ENCODE data around the gene POLR2E. TPM values are rescaled to one million over a fixed set of nuclear protein-coding genes. Genes with fewer than 3 reads are reported as not detected.
A peak's percentile ranks its signal among the peaks of the same experiment; 100 is the strongest.

The POLR2E gene
- total RNA-seq, 4 donors from 2014 or later: 84.1 to 142 (median 111) TPM

DNA sequence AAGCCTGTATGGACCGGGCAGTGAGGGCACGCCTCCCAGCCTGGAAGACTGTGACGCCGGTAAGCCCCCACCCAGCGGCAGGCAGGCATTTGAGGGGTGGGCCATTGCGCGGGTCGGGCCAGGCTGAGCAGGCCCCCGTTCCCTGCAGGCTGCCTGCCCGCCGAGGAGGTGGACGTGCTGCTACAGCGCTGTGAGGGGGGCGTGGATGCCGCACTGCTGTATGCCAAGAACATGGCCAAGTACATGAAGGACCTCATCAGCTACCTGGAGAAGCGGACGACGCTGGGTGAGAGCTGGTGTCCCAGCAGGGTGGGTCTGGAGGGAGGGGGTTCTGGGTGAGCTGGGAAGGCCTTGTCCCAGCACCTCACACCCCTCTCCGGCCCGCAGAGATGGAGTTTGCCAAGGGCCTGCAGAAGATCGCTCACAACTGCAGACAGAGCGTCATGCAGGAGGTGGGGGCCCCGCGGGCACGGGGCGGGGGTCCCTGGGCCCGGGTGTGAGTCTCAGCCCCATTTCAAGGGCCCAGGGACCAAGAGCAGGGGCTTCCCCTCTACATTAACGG is 21.1 kb downstream of the POLR2E start:
- no peak for DNase-seq (ENCODE audit: low spot score in 2 of 2)
- Histone ChIP-seq H3K9me3 (no peaks in the 10 kb centered on the region), H3K36me3 (no peaks in the 10 kb centered on the region), H3K27me3 (peaks cover 15% of the 10 kb centered on the region), H3K4me1 (peaks cover 47% of the 10 kb centered on the region), H3K27ac (no peak overlapping the region), H3K4me3 (peak overlapping the region; percentile 33)
- TF ChIP-seq, protein P1, sequence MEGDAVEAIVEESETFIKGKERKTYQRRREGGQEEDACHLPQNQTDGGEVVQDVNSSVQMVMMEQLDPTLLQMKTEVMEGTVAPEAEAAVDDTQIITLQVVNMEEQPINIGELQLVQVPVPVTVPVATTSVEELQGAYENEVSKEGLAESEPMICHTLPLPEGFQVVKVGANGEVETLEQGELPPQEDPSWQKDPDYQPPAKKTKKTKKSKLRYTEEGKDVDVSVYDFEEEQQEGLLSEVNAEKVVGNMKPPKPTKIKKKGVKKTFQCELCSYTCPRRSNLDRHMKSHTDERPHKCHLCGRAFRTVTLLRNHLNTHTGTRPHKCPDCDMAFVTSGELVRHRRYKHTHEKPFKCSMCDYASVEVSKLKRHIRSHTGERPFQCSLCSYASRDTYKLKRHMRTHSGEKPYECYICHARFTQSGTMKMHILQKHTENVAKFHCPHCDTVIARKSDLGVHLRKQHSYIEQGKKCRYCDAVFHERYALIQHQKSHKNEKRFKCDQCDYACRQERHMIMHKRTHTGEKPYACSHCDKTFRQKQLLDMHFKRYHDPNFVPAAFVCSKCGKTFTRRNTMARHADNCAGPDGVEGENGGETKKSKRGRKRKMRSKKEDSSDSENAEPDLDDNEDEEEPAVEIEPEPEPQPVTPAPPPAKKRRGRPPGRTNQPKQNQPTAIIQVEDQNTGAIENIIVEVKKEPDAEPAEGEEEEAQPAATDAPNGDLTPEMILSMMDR (IDR thresholded peaks at IDR 0.05): no peak
- no peak for TF ChIP-seq POLR2A (IDR thresholded peaks at IDR 0.05)
- TF ChIP-seq EP300 (IDR thresholded peaks at IDR 0.05): no peak
- no peak for TF ChIP-seq POLR2AphosphoS5 (IDR thresholded peaks at IDR 0.05)
- 72% methylated on average over 11 of the region's 28 CpGs for WGBS

DNA sequence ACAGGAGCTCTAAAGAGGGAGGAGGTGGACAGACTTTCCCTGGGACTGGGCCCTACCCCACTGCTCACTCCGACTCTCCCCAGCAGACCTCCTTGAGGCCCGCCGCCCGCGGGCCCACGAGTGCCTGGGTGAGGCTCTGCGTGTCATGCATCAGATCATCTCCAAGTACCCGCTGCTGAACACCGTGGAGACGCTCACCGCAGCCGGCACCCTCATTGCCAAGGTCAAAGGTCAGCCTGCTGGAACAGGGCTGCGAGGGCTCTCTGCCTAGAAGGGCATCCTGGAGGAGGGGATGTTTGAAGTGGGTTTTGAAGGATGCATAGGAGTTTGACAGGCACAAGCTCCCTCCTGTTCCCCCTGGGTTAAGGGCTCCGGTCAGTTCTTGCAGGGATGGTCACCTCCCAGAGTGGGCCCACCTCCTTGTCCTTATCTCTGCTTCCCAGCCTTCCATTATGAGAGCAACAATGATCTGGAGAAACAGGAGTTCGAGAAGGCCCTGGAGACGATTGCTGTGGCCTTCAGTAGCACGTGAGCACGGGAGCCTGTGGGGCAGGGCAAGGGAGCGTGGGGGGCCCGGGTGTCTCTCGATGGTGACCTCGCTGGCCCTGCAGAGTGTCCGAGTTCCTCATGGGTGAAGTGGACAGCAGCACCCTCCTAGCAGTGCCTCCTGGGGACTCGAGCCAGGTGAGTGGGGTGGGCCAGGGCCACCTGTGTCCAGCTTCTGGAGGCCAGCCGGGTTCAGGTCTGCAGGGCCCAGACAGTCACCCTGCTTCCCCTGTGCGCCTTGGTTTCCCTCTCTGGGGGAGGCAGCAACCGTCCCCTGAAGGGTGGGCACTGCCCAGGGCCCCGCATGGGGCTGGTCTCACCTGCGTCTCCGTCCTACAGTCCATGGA is 21.9 kb downstream of the POLR2E start:
- TF ChIP-seq POLR2A (IDR thresholded peaks at IDR 0.05): no peak
- TF ChIP-seq POLR2AphosphoS5 (IDR thresholded peaks at IDR 0.05): no peak
- no peak overlapping the region for H3K27ac ChIP-seq

DNA sequence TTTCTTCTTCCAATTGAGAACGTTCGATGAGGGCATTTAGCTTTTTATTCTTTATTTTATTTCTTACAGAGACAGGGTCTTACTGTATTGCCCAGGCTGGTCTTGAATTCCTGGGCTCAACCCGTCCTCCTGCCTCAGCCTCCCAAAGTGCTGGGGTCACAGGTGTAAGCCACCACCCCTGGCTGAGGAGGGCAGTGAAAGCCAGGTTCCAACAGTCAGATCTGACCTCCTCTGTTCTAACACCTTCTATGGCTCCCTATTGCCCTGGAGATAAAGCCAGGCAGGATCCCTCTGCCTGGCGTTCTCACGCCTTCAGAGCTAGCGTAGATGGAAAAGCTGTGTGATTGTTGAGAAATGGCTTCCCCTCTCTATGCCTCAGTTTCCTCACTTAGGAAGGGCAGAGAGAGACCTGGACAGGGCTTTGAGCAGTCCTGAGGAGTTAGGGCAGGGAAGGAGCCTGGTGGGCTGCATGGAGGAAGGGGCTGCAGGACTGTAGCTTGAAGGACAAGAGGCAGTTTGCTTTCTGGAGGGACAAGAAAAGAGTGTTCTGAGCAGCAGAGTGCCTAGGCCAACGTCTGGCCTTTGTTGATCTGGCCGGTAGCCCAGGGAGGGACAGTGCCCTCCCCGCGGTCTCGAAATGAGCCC is 22.7 kb downstream of the POLR2E start:
- DNase-seq (ENCODE audit: low spot score in 2 of 2): no peak
- H3K4me1 ChIP-seq: peaks cover 52% of the 10 kb centered on the region
- H3K4me3 ChIP-seq: no peak overlapping the region
- no peaks in the 10 kb centered on the region for H3K36me3 ChIP-seq
- TF ChIP-seq, protein P1 (IDR thresholded peaks at IDR 0.05): no peak
- TF ChIP-seq POLR2A (IDR thresholded peaks at IDR 0.05) (no peak), POLR2AphosphoS5 (IDR thresholded peaks at IDR 0.05) (no peak), EP300 (IDR thresholded peaks at IDR 0.05) (no peak)
- WGBS: 86% methylated on average over 11 of the region's 11 CpGs
- peaks cover 28% of the 10 kb centered on the region for H3K27me3 ChIP-seq
- H3K9me3 ChIP-seq: no peaks in the 10 kb centered on the region
- H3K27ac ChIP-seq: no peak overlapping the region

More for the DNA sequence above, 21.9 kb downstream of the POLR2E start:
- no peak overlapping the region for H3K4me3 ChIP-seq
- H3K27me3 ChIP-seq: peaks cover 22% of the 10 kb centered on the region
- WGBS: 93% methylated on average over 12 of the region's 30 CpGs
- no peaks in the 10 kb centered on the region for H3K36me3 ChIP-seq
- no peaks in the 10 kb centered on the region for H3K9me3 ChIP-seq
- H3K4me1 ChIP-seq: peaks cover 50% of the 10 kb centered on the region
- no peak for DNase-seq (ENCODE audit: low spot score in 2 of 2)

DNA sequence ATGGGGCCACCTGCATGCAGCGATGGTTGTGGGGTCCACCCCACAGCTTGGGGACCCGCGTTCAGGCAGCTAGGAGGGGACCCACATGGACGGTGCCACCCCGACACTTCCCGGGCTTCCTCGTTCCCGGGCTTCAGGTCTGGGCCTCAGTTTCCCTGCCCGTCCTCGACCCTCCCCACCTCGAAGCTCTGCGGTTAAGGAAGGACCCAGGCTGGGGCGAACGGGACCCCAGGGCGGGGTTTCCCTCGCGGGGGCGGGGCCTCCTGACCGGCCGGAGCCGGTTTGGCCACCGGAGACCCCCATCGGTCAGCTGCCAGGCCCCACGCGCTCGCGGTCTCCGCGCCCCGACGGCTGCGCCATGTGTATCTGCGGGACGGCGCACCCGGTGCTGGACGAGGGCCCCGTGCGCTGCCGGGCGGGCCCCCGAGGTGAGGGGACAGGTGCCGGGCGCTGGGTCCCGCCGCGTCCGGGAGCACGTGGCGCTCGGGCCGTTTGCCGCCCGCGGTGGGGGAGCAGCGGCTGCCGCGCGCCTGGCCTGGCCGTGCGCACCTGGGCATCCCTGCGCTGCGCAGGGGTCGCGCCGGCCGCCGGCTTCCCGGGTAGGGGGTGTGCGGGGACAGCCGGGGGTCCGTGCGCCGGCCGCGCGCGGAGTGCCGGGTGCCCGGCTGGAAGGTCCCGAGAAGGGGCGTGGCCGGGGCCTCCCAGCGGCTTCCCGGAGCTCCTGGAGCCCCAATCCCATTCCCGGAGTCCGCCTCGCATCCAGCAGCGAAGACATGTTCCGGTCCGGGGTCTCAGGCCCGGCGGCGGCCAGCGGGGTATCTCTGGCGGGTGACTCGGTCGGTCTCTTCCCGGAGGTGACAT is 24.0 kb downstream of the POLR2E start:
- Histone ChIP-seq H3K27ac (no peak overlapping the region), H3K36me3 (no peaks in the 10 kb centered on the region), H3K4me3 (peak overlapping the region; percentile 37), H3K27me3 (peaks cover 41% of the 10 kb centered on the region), H3K9me3 (no peaks in the 10 kb centered on the region), H3K4me1 (peaks cover 55% of the 10 kb centered on the region)
- no CpG with 5 or more reads among the region's 99 CpGs for WGBS
- no peak for TF ChIP-seq POLR2A (IDR thresholded peaks at IDR 0.05)
- no peak for TF ChIP-seq EP300 (IDR thresholded peaks at IDR 0.05)
- no peak for TF ChIP-seq POLR2AphosphoS5 (IDR thresholded peaks at IDR 0.05)
- TF ChIP-seq, protein P1 (IDR thresholded peaks at IDR 0.05): no peak
- DNase-seq (ENCODE audit: low spot score in 2 of 2): peak in 1 of 2 donors; percentile 65

DNA sequence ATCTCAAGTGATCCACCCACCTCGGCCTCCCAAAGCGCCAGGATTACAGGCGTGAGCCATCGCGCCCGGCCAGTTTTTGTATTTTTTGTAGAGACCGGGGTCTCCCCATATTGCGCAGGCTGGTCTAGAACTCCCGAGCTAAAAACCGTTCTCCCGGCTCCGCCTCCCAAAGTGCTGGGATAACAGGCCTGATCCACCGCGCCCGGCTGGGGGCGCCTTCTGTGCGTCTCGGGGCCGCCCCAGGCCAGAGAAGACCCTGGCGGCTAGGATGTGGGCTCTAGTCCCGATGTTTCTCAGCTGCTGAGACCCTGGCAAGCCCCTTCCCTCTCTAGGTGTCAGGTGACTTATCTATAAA is 24.6 kb downstream of the POLR2E start:
- DNase-seq (ENCODE audit: low spot score in 2 of 2): no peak
- TF ChIP-seq EP300 (IDR thresholded peaks at IDR 0.05): no peak
- TF ChIP-seq, protein P1 (IDR thresholded peaks at IDR 0.05): no peak
- no peak for TF ChIP-seq POLR2A (IDR thresholded peaks at IDR 0.05)
- no peak for TF ChIP-seq POLR2AphosphoS5 (IDR thresholded peaks at IDR 0.05)
- no peaks in the 10 kb centered on the region for H3K9me3 ChIP-seq
- H3K27me3 ChIP-seq: peaks cover 41% of the 10 kb centered on the region
- no peaks in the 10 kb centered on the region for H3K36me3 ChIP-seq
- no peak overlapping the region for H3K27ac ChIP-seq
- 30% methylated on average over 20 of the region's 21 CpGs for WGBS
- no peak overlapping the region for H3K4me3 ChIP-seq
- H3K4me1 ChIP-seq: peaks cover 61% of the 10 kb centered on the region
